Stimulated activated CD4-positive, alpha-beta T cell treated with anti-CD3 and anti-CD28 coated beads, Interleukin-2, amount 100 ng/mL, for 24 hours (primary cell): ENCODE data around the gene MED14.

Experiments used
- DNase-seq, 2 donors: peaks; one replicate each; pipeline ENCODE4 v3.0.0-alpha.2; 2020

MED14 gene

GRCh38 chrX:40663078-40663740 is 72.1 kb downstream of the MED14 start:
- no peak for DNase-seq

DNA sequence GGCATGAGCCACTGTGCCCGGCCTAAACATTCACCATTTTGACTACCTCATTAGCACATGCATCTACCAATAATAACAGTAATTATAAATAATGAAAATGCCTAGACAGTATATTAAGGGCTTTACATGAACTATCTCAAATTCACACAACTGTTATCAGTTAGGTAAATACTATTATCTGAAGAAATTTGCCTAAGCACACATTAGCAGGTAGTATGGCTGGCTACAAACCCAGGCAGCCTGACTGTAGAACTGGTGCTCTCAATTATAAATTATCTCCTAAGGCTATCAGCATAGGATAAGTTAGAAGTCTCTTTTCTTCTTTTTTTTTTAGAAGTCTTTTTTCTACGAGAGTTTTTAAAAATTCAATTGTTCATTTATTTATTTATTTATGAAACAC is 73.9 kb downstream of the MED14 start:
- DNase-seq: no peak

DNA sequence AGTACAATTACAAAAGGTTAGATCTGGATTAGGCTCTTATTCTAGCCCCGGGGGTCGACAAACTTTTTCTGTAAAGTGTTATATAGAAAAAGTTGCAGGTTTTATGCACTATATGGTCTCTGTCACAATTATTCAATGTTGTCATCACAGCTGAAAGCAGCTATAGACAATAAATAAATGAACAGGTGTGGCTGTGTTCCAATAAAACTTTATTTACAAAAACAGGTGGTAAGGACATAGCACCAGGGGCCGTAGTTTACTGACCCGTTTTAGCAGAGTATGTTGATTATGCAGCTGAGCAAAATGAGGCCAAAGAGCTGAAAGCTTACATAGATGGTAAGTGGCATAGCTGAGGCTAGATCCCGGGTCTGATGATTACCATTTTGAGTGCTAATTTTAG is 75.0 kb downstream of the MED14 start:
- no peak for DNase-seq

GRCh38 chrX:40653535-40653934 is 81.8 kb downstream of the MED14 start:
- no peak for DNase-seq

DNA sequence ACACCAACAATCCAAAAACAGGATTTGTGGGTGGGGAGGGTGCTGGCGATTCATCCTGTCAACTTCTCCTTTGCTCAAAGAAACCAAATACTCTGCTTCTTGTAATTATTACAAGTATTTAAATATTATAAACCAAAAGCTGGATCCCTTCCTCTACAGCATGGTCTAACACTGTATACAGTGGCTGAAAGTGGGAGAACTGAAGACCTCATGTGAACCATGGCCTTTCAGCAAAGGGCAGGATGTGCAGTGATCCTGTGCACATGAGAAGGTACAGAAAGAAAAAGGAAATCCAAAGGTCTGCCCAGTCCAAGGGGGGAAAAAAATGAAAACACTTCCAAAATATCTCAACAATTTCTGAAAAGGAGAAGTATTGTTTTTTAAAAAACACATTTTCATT is 82.7 kb downstream of the MED14 start:
- DNase-seq: no peak

DNA sequence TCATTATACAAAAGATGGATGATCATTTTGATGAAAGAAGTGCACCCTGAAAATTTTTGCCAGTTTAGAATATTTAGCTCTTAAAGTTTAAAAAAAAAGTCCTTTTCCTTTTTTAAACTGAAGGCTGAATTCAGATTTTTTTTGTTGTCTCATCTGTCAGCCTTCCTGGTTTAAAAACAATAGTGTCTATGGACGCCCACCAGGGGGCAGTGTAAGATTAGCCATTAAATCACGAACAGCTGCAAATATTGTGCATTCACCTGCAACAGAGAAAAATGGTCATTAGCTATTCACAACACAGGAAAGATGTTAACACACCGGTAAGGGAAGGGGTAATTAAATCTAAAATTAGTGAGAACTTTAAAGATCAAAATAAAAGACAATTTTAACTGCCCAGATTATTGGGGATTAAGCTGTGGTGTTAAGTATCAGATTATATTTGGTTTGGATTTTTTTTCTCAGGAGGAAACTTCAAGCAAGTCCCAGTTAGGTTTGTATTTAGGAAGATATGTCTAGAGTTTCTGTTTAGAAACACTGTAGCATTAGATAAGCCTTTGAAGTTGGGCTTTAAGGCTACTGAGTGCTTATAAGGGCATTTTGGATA is 83.6 kb downstream of the MED14 start:
- peak; percentile 66 to 75 for DNase-seq

DNA sequence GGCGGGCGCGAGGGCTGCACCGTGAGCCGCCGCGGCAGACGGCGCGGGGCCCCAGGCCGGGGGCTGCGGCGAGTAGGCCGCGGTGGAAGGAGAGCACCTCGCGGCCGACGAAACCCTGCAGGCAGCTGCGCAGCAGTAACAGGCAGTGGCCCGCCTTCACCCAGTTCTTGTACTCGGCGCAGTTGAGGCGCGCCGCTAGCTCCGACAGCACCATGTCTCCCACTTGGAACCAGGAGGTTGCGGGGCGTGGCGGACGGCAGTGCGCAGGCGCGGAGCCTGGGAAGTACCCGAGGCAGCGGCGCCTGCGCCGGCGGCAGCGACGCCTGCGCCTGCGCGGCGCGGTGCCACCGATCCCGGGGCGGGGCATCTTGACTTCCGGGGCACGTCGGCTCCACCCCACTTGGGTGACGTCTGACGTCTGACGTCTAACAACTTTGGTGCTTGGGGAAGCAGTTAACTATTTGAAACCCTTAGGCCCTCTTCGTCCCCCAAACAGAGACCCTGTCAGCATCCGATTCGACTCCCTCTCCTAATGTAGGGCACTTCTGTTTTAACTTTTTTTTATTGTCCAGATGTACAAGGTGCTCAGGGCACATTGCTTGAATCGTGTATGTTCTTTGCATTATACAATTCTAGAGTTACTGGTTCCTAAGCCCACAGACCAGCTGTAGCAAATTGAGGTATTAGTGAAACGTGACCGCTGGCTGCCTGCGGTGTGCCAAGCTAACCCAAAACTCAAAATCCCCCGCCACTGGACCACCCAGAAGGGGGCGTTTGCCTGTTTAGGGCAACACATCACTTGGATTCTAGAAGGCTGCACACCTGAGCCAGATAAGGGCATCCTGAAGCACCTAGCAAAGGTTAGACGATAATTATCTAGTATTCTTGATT is 87.8 kb downstream of the MED14 start, which contains the start of gene CXorf38:
TSS of gene CXorf38 (minus strand) at position 255 of the 891 bp plus-strand sequence. CDS start at position 214, 41 bp downstream.
- DNase-seq: peak; percentile 89 to 92

- DNase-seq: peak; percentile 24 to 27
These were observed 88.6 kb downstream of the MED14 start for GRCh38 chrX:40646489-40647306.

- peak; percentile 19 to 40 for DNase-seq
These were observed 90.5 kb downstream of the MED14 start for GRCh38 chrX:40644821-40645358.

- no peak for DNase-seq
These were observed 91.2 kb downstream of the MED14 start for GRCh38 chrX:40644176-40644575.

- DNase-seq: no peak
These were observed 97.7 kb downstream of the MED14 start for GRCh38 chrX:40637687-40638086.

- no peak for DNase-seq
These were observed 103.1 kb downstream of the MED14 start for GRCh38 chrX:40632199-40632598.

DNA sequence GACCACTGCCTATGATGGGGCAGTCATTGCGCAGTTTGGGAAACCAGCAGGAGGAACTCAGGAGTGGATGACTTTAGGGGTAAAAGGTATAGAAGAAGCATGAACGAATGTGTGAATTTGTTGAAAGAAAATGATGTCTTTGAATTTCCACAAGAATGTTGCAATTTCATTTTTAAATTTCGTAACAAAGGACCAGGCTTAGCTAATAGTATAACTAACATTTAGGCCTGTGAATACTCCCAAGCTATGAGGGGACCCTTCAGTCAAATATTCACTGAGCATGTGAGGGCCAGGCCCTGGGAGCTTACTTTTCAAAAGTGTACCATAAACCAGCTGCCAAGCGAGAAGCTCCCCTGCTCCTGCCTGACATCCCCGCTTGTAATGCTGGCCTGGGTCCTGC is 106.8 kb downstream of the MED14 start:
- no peak for DNase-seq

DNA sequence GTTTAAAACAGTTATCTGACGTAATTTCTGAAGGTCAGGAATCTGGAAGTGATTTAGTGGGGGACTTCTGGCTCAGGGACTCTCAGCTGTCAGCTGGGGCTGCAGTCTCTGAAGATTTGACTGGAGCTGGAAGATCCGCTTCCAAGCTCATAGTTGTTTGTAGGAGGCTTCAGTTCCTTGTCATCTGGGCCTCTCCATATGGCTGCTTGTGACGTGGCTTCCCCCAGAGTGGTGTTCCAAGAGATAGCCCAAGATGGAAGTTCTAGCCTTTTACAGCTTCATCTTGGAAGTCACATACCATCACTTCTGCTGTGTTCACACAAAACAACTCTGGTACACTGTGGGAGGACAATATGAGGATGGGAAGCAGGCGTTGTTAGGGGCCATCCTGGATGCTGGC is 110.0 kb downstream of the MED14 start:
- DNase-seq: no peak

DNA sequence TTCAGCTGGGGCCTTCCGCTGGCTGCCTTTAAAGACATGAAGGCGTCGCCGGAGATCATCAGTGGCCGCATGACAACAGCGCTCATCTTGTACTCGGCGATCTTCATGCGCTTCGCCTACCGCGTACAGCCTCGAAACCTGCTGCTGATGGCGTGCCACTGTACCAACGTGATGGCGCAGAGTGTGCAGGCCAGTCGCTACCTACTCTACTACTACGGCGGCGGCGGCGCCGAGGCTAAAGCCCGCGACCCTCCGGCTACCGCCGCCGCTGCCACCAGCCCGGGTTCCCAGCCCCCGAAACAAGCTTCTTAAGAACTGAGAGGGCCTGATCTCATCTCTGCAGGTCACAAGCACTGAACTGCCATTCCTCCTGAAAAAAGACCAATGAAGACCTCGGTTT is 111.7 kb downstream of the MED14 start:
- no peak for DNase-seq

GRCh38 chrX:40623139-40623536 is 112.2 kb downstream of the MED14 start, which contains the start of gene MPC1L:
Gene MPC1L (plus strand): TSS chrX:40623428. CDS start chrX:40623566, 138 bp downstream.
- no peak for DNase-seq

DNA sequence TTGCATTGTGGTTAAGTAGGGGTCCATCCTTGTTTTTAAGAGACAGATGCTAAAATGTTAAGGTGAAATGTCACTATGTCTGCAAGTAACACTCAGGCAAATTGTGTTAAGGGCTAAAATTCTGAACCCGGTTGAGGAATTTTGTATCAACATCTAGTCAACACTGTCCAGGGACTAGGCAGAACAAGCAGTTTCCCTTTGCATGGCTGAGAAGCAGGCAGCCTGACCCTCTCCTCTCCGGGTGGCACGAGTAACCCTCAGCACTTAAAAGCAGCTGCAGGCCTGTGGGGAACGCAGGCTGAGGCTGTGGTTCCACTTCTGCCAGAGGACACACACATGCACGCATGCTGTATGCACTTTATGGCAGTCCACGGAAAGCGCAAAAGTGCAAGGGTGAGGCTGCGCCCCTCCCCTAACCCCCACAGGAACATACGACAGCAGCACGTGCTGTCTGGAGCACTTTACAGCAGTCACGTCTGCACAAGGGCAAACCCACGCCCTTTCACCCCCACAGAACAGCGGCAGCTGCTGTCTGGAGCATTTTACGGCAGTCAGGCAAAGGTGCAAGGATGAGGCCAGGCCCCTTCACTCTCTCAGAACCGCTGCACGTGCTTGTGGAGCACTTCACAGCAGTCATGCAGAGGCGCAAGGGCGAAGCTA is 112.7 kb downstream of the MED14 start:
- no peak for DNase-seq

GRCh38 chrX:40617566-40617965 is 117.8 kb downstream of the MED14 start:
- DNase-seq: no peak

- no peak for DNase-seq
These were observed 119.4 kb downstream of the MED14 start for GRCh38 chrX:40615976-40616375.

DNA sequence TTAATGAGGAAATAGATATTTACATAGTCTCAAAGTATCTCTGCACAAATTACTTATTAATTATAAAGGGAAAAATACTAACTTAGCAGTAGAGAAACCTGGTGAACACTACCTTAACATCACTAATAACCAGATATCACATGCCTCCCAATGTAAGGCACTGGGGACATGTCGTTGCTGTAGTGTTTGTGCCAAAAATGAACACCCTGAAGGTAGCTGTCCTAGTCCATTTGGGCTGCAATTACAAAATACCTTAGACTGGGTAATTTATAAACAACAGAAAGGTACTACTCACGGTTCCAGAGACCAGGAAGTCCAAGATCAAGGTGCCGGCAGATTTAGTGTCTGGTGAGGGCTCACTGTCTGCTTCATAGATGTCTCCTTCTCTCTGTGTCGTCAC is 122.8 kb downstream of the MED14 start:
- DNase-seq: no peak

DNA sequence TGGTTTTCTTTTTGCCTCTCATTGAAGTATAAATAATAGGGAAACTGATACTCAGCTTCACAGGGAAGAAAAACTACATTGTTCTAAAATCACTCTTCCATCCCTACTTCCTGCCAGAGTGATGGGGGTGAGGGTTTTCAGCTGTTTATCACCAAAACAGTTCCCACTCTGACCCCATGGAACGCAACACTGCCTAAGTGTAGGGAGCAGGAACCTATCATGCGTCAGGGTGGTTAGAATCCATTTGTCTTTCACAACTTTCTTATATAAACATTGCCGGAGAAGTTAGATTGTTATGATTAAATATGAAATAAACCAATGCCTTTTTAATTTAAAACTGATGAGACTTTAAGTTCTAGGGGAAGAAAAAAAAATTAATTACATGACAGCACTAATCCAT is 128.0 kb downstream of the MED14 start:
- DNase-seq: no peak

GRCh38 chrX:40603446-40603845 is 131.9 kb downstream of the MED14 start:
- no peak for DNase-seq
